CD14-positive monocyte (primary cell): ENCODE results near the gene ASB1. TPM values are rescaled to one million over a fixed set of nuclear protein-coding genes. Genes with fewer than 3 reads are reported as not detected.

ENCODE experiments used
- DNase-seq, 3 donors: peaks; one replicate each; pipeline ENCODE4 v3.0.0-alpha.2; 2011 to 2022
- H2AFZ ChIP-seq: 2 replicates; pipeline ENCODE4 v1.6.0; 2012; ENCODE audit warnings: mild to moderate bottlenecking, low read depth, low read length, inconsistent platforms; ENCODE audit not compliant: insufficient read depth, poor library complexity, severe bottlenecking
- H3K27ac ChIP-seq, 2 donors: 1 replicate in 1 of 2; 2 replicates in 1 of 2; pipeline ENCODE4 v1.5.1; 2012 to 2013; ENCODE audit warnings: low read length in 2 of 2, control low read depth in 1 of 2, inconsistent platforms in 1 of 2, low read depth in 1 of 2, mild to moderate bottlenecking in 1 of 2
- H3K27me3 ChIP-seq, 2 donors: one replicate each; pipeline versions ENCODE4 v1.6.0 to v1.6.1; 2011 to 2013; ENCODE audit warnings: low read length in 2 of 2; ENCODE audit not compliant: control insufficient read depth in 2 of 2, insufficient read depth in 2 of 2
- H3K36me3 ChIP-seq, 2 donors: replicated peaks in 1 of 2; 1 replicate in 1 of 2; 2 replicates in 1 of 2; pipeline versions ENCODE4 v1.5.1 to v1.6.1; 2012 to 2013; ENCODE audit warnings: low read length in 2 of 2, control low read depth in 1 of 2, inconsistent platforms in 1 of 2, mild to moderate bottlenecking in 1 of 2; ENCODE audit not compliant: insufficient read depth in 2 of 2, control insufficient read depth in 1 of 2
- H3K4me1 ChIP-seq, 2 donors: 1 replicate in 1 of 2; 2 replicates in 1 of 2; pipeline versions ENCODE4 v1.5.1 to v1.6.1; 2012 to 2013; ENCODE audit warnings: low read length in 2 of 2, control low read depth in 1 of 2, inconsistent platforms in 1 of 2, mild to moderate bottlenecking in 1 of 2, moderate library complexity in 1 of 2; ENCODE audit not compliant: insufficient read depth in 2 of 2, control insufficient read depth in 1 of 2
- H3K4me2 ChIP-seq: replicated peaks from 2 replicates; pipeline ENCODE3; 2012; ENCODE audit warnings: low read length, moderate library complexity, mild to moderate bottlenecking; ENCODE audit not compliant: poor library complexity, severe bottlenecking; ENCODE audit errors: extremely low read depth
- H3K4me3 ChIP-seq, 3 experiments: fragments of 200-600 bp in 1 of 3; sonication (generic) in 1 of 3; replicated peaks in 1 of 3; 1 replicate in 2 of 3; 2 replicates in 1 of 3; pipeline ENCODE4 v1.5.1; 2011 to 2013; ENCODE audit warnings: low read length in 3 of 3, mild to moderate bottlenecking in 3 of 3, control low read depth in 2 of 3, low read depth in 2 of 3, inconsistent platforms in 1 of 3, moderate library complexity in 1 of 3
- H3K79me2 ChIP-seq: 2 replicates; pipeline ENCODE4 v1.6.0; 2012; ENCODE audit warnings: mild to moderate bottlenecking, control low read depth, inconsistent platforms, low read length, moderate library complexity; ENCODE audit not compliant: insufficient read depth
- H3K9ac ChIP-seq: 2 replicates; pipeline ENCODE4 v1.6.0; 2017; ENCODE audit warnings: low read length, mild to moderate bottlenecking; ENCODE audit not compliant: insufficient read depth, poor library complexity, severe bottlenecking
- H3K9me3 ChIP-seq, 2 donors: replicated peaks in 1 of 2; 1 replicate in 1 of 2; 2 replicates in 1 of 2; pipeline versions ENCODE4 v1.5.1 to v1.6.1; 2012 to 2013; ENCODE audit warnings: low read length in 2 of 2, control low read depth in 1 of 2; ENCODE audit not compliant: control insufficient read depth in 1 of 2, insufficient read depth in 1 of 2
- H4K20me1 ChIP-seq: 2 replicates; pipeline ENCODE4 v1.6.0; 2012; ENCODE audit warnings: mild to moderate bottlenecking, low read length, control low read depth, moderate library complexity; ENCODE audit not compliant: insufficient read depth
- H3K27ac Mint-ChIP-seq, 7 donors: one replicate each; pipeline ENCODE4 v1.8.0; 2020; ENCODE audit warnings: mild to moderate bottlenecking in 7 of 7, mixed read lengths in 7 of 7, moderate library complexity in 6 of 7, inconsistent platforms in 2 of 7
- H3K27me3 Mint-ChIP-seq, 3 donors: one replicate each; pipeline ENCODE4 v1.8.0; 2021 to 2022; ENCODE audit warnings: low read depth in 3 of 3, mild to moderate bottlenecking in 3 of 3, mixed read lengths in 3 of 3, moderate library complexity in 3 of 3, inconsistent platforms in 1 of 3
- H3K36me3 Mint-ChIP-seq, 2 donors: one replicate each; pipeline ENCODE4 v1.8.0; 2020; ENCODE audit warnings: mixed read lengths in 2 of 2, inconsistent platforms in 1 of 2, mild to moderate bottlenecking in 1 of 2
- H3K4me1 Mint-ChIP-seq: one replicate; pipeline ENCODE4 v1.8.0; 2020; ENCODE audit warnings: mild to moderate bottlenecking, mixed read lengths
- H3K4me3 Mint-ChIP-seq, 2 donors: one replicate each; pipeline ENCODE4 v1.8.0; 2020; ENCODE audit warnings: mild to moderate bottlenecking in 2 of 2, mixed read lengths in 2 of 2, moderate library complexity in 1 of 2
- H3K9me3 Mint-ChIP-seq, 7 donors: one replicate each; pipeline ENCODE4 v1.8.0; 2020 to 2022; ENCODE audit warnings: mixed read lengths in 7 of 7, mild to moderate bottlenecking in 6 of 7, moderate library complexity in 6 of 7, inconsistent platforms in 2 of 7
- CTCF ChIP-seq: fragments of 200-600 bp; IDR thresholded peaks from one replicate; pipeline ENCODE4 v1.8.0; 2022; ENCODE audit warnings: antibody characterized with exemption, mild to moderate bottlenecking
- WGBS: methylation state at CpG from one replicate; pipeline ENCODE4 v1.1.5; 2013; ENCODE audit warnings: missing lambda C conversion rate; ENCODE audit not compliant: insufficient coverage; 5-methylcytosine and 5-hydroxymethylcytosine counted together
- intact Hi-C, 2 donors: fragments of 100-400 bp; cut with micrococcal nuclease; formaldehyde crosslinking; loops; one replicate each; pipeline versions ENCODE4 v1.15.0 to v1.15.1; 2023
- polyA plus RNA-seq, 3 donors: library from polyadenylated mRNA; depleted of rRNA in 1 of 3; unstranded in 2 of 3; stranded (reverse) in 1 of 3; fragments of 300-500 nt in 2 of 3; fragments of >200 nt in 1 of 3; fragmentation: Illumina TruSeq in 2 of 3; gene quantifications; 1 replicate in 2 of 3; 2 replicates in 1 of 3; pipeline ENCODE4 v1.2.3, GENCODE V29; 2012 to 2021

Gene ASB1
- polyA plus RNA-seq, 3 donors: 15.1 to 22.0 (median 16.0) TPM

GRCh38 chr2:238487134-238487533, 60.4 kb downstream of the ASB1 start:
- no peak for TF ChIP-seq CTCF
- no peaks in the 10 kb centered on the region for H3K36me3 ChIP-seq
- H3K9me3 ChIP-seq: no peaks in the 10 kb centered on the region
- no peak overlapping the region for H3K9ac ChIP-seq
- no peak overlapping the region for H3K4me2 ChIP-seq
- no peaks in the 10 kb centered on the region for H3K79me2 ChIP-seq
- intact Hi-C loops: no loop called here
- no peak for DNase-seq
- H4K20me1 ChIP-seq: no peaks in the 10 kb centered on the region
- H3K9me3 Mint-ChIP-seq: peaks cover 0 to 2% (median 0%) of the 10 kb centered on the region in 7 donors
- H3K4me1 Mint-ChIP-seq: no peaks in the 10 kb centered on the region
- no peaks in the 10 kb centered on the region for H3K4me1 ChIP-seq
- H3K4me3 Mint-ChIP-seq: no peak overlapping the region
- H3K4me3 ChIP-seq: no peak overlapping the region
- H3K27ac ChIP-seq: no peak overlapping the region
- WGBS: 96% methylated on average over 13 of the region's 14 CpGs
- H3K27me3 ChIP-seq: no peaks in the 10 kb centered on the region
- H3K27ac Mint-ChIP-seq: no peak overlapping the region
- H2AFZ ChIP-seq: no peak overlapping the region
- H3K27me3 Mint-ChIP-seq: peaks cover 1 to 5% (median 3%) of the 10 kb centered on the region in 3 donors
- no peaks in the 10 kb centered on the region for H3K36me3 Mint-ChIP-seq

GRCh38 chr2:238487652-238488346, 61.1 kb downstream of the ASB1 start:
- no peaks in the 10 kb centered on the region for H3K9me3 ChIP-seq
- TF ChIP-seq CTCF: no peak
- Mint-ChIP-seq H3K4me1 (no peaks in the 10 kb centered on the region), H3K36me3 (no peaks in the 10 kb centered on the region), H3K27ac (no peak overlapping the region), H3K27me3 (peaks cover 1 to 5% (median 3%) of the 10 kb centered on the region in 3 donors), H3K9me3 (peaks cover 0 to 2% (median 0%) of the 10 kb centered on the region in 7 donors), H3K4me3 (no peak overlapping the region)
- no peak overlapping the region for H2AFZ ChIP-seq
- no peaks in the 10 kb centered on the region for H3K27me3 ChIP-seq
- no peak overlapping the region for H3K4me3 ChIP-seq
- no peaks in the 10 kb centered on the region for H3K36me3 ChIP-seq
- no peaks in the 10 kb centered on the region for H3K79me2 ChIP-seq
- no peaks in the 10 kb centered on the region for H4K20me1 ChIP-seq
- H3K27ac ChIP-seq: no peak overlapping the region
- DNase-seq: no peak
- no peak overlapping the region for H3K4me2 ChIP-seq
- H3K9ac ChIP-seq: no peak overlapping the region
- whole genome bisulfite sequencing: 96% methylated on average over 8 of the region's 12 CpGs
- intact Hi-C loops: no loop called here
- no peaks in the 10 kb centered on the region for H3K4me1 ChIP-seq
